ENCODE data around the gene NAALADL2. TPM values are rescaled to one million over a fixed set of nuclear protein-coding genes. Genes with fewer than 3 reads are reported as not detected.

Gene NAALADL2
- total and polyA plus RNA-seq, 2 donors (not counting 3 experiments of a cell fraction or from before 2014, with no cell fraction given) = 1.1 to 4.0 TPM

DNA sequence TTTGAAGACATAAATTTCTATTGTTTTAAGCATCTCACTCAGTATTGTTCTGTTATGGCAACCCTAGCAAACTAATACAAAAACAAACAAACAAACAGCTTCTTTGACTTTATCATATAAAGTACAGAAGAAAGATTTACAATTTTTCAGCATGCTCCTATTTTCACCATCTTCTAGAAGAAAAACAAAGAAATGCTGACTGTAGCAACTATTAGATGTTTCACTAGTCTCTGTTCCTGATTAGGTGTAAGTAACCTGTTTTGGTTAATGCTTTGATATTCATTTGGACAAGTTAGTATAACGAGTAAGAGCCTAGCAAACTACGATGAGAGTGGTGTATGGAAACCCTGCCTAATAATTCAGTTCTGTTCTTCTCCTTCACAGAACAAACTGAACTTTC, 478.5 kb downstream of the NAALADL2 start:
- no peaks in the 10 kb centered on the region for H3K79me2 ChIP-seq (ENCODE audit: control insufficient read depth, insufficient read depth, low read length)
- DNase-seq (ENCODE audit: low read depth, low spot score) = no peak
- ChIA-PET POLR2A (no interaction called here), CTCF (no interaction called here)
- TF ChIP-seq MYC (IDR thresholded peaks at IDR 0.05; ENCODE audit: low read depth, low read length) = no peak
- FAIRE-seq = no peak
- H3K9me1 ChIP-seq (replicated peaks; ENCODE audit: control insufficient read depth, extremely low read depth, insufficient read depth, low read length) = no peaks in the 10 kb centered on the region
- H3K9ac ChIP-seq (replicated peaks; ENCODE audit: extremely low read depth, insufficient read depth, low read length) = no peak overlapping the region
- no peak overlapping the region for H3K4me3 ChIP-seq (replicated peaks in 1 of 3; ENCODE audit: insufficient read depth in 1 of 3, low read depth in 1 of 3, low read length in 3 of 3)
- no peaks in the 10 kb centered on the region for H3K4me1 ChIP-seq (ENCODE audit: control insufficient read depth, extremely low read depth, insufficient read depth, low read length)
- no peaks in the 10 kb centered on the region for H3K36me3 ChIP-seq (ENCODE audit: control insufficient read depth in 2 of 2, extremely low read depth in 1 of 2, insufficient read depth in 2 of 2, low read length in 2 of 2)
- H4K20me1 ChIP-seq (replicated peaks; ENCODE audit: control insufficient read depth, extremely low read depth, insufficient read depth, low read length) = no peaks in the 10 kb centered on the region
- no TSS peak for BruUV-seq (replicated peaks)
- H3K9me3 ChIP-seq (replicated peaks; ENCODE audit: control insufficient read depth, insufficient read depth, low read length) = no peaks in the 10 kb centered on the region
- H3K27ac ChIP-seq (ENCODE audit: insufficient read depth, low read depth, low read length) = no peak overlapping the region
- no peak overlapping the region for H3K4me2 ChIP-seq (ENCODE audit: insufficient read depth, low read length)
- no peaks in the 10 kb centered on the region for H3K27me3 ChIP-seq (ENCODE audit: control insufficient read depth in 2 of 2, insufficient read depth in 2 of 2, low read length in 2 of 2)
- dilution Hi-C loops (cut with MboI; ENCODE audit: extremely low pct_ligation_motif_present, low sequenced_read_pairs) (no loop called here), intact Hi-C loops (cut with micrococcal nuclease) (no loop called here)
- no peak overlapping the region for H2AFZ ChIP-seq (ENCODE audit: low read depth, low read length)

DNA sequence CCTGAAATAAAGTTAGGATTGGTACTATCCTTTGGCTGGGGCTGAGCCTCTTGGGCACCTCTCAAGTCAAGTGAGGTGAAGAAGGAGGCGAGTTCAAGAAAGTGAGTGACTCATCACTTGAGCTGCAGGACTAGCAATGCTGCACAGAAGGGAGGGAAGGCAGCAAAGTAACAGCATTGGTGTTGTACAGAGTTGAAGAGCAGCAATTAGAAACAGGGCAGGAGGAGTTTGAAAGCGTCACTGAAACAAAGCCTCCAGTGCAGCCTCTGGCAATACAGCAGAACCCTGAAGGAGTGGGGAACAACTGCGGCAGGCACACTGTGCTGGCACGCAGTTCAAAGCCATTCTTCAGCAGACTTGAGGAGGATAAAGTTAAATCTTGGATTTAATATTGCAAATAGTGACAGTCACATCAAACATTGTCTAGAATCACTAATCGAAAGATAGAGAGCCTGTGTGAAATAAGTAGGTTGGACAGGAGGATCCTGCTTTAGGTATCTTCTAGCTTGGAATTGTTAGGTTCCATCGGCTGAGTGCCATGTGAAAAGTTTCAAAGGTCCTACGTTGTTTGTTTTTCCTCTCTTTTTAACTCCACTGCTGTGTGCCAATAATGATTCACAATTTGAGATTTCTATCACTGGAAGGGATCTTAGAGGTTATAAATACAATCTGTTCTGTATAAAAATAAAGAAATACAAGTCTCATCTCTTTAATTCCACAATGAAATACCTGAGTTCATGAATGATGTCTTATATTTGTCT, 479.8 kb downstream of the NAALADL2 start:
- intact Hi-C loops (cut with micrococcal nuclease) = no loop called here

More for the DNA sequence above, 479.8 kb downstream of the NAALADL2 start:
- Histone ChIP-seq H3K4me2 (ENCODE audit: insufficient read depth, low read length) (no peak overlapping the region), H3K9me3 (replicated peaks; ENCODE audit: control insufficient read depth, insufficient read depth, low read length) (no peaks in the 10 kb centered on the region), H3K4me1 (ENCODE audit: control insufficient read depth, extremely low read depth, insufficient read depth, low read length) (no peaks in the 10 kb centered on the region), H3K27ac (ENCODE audit: insufficient read depth, low read depth, low read length) (no peak overlapping the region), H2AFZ (ENCODE audit: low read depth, low read length) (no peak overlapping the region), H3K79me2 (ENCODE audit: control insufficient read depth, insufficient read depth, low read length) (no peaks in the 10 kb centered on the region), H3K9ac (replicated peaks; ENCODE audit: extremely low read depth, insufficient read depth, low read length) (no peak overlapping the region), H4K20me1 (replicated peaks; ENCODE audit: control insufficient read depth, extremely low read depth, insufficient read depth, low read length) (no peaks in the 10 kb centered on the region), H3K36me3 (ENCODE audit: control insufficient read depth in 2 of 2, extremely low read depth in 1 of 2, insufficient read depth in 2 of 2, low read length in 2 of 2) (no peaks in the 10 kb centered on the region), H3K4me3 (replicated peaks in 1 of 3; ENCODE audit: insufficient read depth in 1 of 3, low read depth in 1 of 3, low read length in 3 of 3) (no peak overlapping the region), H3K27me3 (ENCODE audit: control insufficient read depth in 2 of 2, insufficient read depth in 2 of 2, low read length in 2 of 2) (no peaks in the 10 kb centered on the region), H3K9me1 (replicated peaks; ENCODE audit: control insufficient read depth, extremely low read depth, insufficient read depth, low read length) (no peaks in the 10 kb centered on the region)
- ChIA-PET CTCF (no interaction called here), POLR2A (no interaction called here)
- dilution Hi-C loops (cut with MboI; ENCODE audit: extremely low pct_ligation_motif_present, low sequenced_read_pairs) = no loop called here
- no TSS peak for BruUV-seq (replicated peaks)
- FAIRE-seq (no peak), DNase-seq (ENCODE audit: low read depth, low spot score) (no peak)
- TF ChIP-seq EZH2 (IDR thresholded peaks at IDR 0.05; ENCODE audit: borderline replicate concordance, low read depth, low read length, severe bottlenecking) = no peak
- no peak for TF ChIP-seq POLR2A (IDR thresholded peaks at IDR 0.05; ENCODE audit: low read depth, low read length)
- TF ChIP-seq, protein P1, sequence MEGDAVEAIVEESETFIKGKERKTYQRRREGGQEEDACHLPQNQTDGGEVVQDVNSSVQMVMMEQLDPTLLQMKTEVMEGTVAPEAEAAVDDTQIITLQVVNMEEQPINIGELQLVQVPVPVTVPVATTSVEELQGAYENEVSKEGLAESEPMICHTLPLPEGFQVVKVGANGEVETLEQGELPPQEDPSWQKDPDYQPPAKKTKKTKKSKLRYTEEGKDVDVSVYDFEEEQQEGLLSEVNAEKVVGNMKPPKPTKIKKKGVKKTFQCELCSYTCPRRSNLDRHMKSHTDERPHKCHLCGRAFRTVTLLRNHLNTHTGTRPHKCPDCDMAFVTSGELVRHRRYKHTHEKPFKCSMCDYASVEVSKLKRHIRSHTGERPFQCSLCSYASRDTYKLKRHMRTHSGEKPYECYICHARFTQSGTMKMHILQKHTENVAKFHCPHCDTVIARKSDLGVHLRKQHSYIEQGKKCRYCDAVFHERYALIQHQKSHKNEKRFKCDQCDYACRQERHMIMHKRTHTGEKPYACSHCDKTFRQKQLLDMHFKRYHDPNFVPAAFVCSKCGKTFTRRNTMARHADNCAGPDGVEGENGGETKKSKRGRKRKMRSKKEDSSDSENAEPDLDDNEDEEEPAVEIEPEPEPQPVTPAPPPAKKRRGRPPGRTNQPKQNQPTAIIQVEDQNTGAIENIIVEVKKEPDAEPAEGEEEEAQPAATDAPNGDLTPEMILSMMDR (IDR thresholded peaks at IDR 0.05; ENCODE audit: extremely low read depth in 1 of 2, insufficient read depth in 1 of 2, low read depth in 1 of 2, low read length in 2 of 2) = no peak
- no peak for TF ChIP-seq MYC (IDR thresholded peaks at IDR 0.05; ENCODE audit: low read depth, low read length)
- TF ChIP-seq MAX (IDR thresholded peaks at IDR 0.05; ENCODE audit: insufficient read depth, insufficient read length) = no peak
- no peak for TF ChIP-seq JUN (IDR thresholded peaks at IDR 0.05; ENCODE audit: borderline replicate concordance, insufficient read depth, insufficient read length, low read depth)
- no peak for TF ChIP-seq POLR2AphosphoS5 (IDR thresholded peaks at IDR 0.05; ENCODE audit: insufficient read depth, low read depth, low read length)
- no peak for TF ChIP-seq FOS (IDR thresholded peaks at IDR 0.05; ENCODE audit: borderline replicate concordance, insufficient read depth, low read length)

All from endothelial cell of umbilical vein (primary cell).